ENCODE results near the gene SC5D.

SC5D gene, protein sequence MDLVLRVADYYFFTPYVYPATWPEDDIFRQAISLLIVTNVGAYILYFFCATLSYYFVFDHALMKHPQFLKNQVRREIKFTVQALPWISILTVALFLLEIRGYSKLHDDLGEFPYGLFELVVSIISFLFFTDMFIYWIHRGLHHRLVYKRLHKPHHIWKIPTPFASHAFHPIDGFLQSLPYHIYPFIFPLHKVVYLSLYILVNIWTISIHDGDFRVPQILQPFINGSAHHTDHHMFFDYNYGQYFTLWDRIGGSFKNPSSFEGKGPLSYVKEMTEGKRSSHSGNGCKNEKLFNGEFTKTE

DNA sequence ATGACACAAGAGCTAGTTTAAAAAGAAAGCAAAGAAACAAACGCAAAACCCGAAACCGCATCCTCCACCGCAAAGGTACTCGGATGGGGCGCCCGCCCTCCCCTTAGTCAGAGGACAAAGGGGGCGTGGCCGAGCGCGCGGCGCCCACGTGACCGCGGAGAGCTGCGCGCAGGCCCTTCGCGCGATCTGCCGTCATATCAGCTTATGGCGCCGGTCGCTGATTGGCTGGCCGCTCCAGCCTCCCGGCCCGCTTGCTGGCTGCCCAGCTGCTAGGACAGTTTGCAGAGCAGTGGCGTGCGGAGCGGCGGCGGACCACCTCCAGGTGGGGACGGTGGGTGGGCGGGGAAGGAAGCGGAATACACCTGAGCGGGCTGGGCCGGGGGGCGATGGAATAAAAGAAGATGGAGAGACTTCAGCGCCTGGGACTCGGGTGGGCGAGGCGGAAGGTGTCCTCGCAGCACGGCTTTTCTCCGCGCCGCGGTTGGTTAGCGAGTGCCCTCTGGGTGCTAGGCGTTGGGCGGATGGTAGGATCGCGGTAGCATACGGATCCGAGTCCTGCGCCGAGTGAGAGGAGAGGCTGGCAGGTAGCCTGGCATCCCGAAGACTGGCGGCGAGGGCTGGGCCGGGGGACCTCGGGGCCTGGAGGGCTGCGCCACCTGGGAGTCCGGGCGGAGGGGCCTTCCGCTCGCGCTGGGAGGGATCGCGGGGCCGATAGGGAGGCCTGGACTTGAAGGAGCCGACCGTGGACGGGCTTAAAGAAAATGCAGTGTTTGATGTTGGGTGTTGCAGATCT is at the start of gene SC5D:
Gene SC5D, plus strand, starts transcription at position 277 of the 793 bp plus-strand sequence. CDS start 10,605 bp downstream, outside the sequence.
- DNase-seq: peak; percentile 94

DNA sequence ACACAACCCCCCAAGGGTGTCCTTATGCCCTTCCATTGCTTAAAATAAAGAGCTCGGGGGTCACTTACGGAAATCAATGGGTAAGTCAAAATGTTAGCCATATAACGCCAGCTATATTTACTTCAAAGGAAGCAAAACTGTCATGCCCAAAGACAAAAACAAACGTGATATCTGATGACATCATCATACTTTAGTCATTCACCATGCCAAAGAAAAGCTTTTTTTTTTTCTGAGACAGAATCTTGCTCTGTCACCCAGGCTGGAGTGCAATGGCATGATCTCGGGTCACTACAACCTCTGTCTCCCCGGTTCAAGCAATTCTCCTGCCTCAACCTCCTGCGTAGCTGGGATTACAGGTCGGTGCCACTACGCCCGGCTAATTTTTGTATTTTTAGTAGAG is 47.7 kb upstream of the SC5D start:
- no peak for DNase-seq

DNA sequence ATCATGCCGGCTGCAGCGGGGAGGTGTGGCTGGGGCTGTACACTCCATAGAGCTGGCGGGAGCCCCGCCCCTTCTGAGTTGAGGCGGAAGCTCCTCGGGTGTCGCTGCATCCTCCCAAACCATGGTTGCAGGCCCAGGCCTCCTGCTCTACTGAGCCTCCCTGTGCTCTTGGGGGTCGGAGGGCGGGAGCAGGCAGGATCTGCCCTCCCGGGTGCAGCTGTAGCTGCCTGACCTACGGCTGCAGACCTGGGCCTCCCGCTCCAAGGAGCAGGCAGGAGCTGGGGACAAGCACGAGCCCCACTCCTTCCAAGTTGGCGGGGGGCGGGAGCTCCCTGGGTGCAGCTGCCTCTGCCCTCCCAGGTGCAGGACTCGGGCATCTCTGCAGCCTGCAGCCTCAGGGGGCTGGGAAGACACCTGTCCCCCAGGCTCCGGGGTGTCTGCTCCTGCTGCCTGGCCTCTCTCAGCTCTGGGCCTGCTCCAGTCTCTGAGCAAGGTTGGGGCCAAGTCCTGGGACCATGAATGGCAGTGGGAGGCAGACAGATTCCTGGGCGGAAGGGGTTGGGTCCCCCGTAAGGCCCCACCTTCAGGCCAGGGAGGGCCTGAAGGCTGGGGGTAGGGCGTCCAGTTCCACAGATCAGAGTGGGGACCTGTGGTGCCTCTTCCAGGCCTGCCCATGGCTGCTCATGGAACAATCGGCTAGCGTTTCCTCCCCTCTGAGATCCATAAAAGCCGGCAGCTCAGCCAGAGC is 46.4 kb upstream of the SC5D start:
- DNase-seq: no peak

DNA sequence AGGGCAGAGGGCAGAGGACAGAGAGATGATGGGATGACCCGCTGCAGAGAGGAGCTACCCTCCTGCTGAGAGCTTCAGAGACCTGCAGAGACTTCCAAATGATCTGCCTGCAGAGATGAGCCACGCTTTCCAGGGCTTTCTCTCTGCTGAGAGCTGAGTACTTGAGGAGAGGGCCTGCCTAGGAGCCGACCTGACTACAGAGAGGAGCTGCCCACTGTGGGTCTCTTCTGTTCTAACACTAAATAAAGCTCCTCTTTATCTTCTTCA is 45.9 kb upstream of the SC5D start:
- DNase-seq: no peak

DNA sequence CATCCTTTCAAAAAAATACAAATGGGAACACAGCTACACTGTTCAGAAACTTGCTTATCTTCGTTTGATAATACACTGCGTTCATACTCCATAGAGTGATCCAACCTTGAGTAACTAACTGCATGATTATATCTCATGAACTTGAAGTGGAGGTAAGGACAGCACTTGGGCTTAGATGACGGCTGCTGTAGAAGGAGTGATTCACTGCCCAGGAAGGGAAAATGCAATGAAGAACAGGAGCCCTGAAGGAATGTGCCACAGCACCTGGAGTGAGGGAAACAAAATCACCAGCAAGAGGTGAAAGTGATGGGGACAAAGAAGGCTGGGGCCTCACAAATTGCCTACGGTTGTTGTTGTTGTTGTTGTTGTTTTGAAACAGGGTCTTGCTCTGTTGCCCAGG is 44.1 kb upstream of the SC5D start:
- DNase-seq: no peak

DNA sequence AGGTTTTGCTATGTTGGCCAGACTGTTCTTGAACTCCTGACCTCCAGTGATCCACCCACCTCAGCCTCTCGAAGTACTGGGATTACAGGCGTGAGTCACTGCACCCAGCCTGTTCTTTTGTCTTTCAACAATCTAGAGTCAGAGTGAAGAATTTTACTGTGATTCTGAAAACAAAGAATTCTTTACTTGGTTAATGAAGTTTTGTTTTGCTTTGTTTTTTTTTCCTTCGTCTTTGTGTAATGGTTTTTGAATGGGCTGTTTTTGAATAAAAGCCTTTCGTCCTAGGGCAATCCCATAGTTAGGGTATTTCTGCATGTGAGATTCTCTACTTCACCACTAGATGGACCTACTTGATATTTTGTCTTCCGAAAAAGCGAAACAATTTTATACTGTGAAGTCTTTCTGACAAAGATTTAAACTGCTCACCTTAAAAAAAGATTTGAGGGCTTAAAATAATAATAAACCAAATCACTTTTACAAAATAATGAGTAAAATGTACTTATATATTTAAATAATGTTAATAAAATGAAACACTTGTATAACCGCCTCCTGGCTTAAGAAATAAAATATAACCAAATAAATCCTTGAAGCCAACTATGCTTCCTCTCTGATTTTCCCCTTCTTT is 43.4 kb upstream of the SC5D start:
- DNase-seq: peak; percentile 49

DNA sequence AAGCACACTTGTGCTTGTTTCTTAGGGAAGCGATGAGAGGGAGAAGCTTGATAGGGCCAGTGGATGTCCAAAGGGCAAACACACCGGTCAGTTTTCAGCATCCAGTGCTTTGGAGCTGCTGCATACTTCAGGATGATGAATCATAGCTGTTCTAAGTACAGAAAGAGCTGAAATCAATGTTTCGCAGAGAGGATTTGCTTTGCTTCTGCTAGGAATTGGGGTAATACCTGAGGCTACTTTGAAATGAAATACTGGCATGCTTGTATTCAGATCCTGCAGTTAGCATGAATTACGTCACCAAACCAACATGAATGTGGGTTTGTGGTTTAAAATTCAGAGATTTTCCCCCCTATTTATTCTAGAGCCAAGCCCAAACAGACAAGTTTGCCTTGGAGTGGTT is 41.7 kb upstream of the SC5D start:
- DNase-seq: no peak

DNA sequence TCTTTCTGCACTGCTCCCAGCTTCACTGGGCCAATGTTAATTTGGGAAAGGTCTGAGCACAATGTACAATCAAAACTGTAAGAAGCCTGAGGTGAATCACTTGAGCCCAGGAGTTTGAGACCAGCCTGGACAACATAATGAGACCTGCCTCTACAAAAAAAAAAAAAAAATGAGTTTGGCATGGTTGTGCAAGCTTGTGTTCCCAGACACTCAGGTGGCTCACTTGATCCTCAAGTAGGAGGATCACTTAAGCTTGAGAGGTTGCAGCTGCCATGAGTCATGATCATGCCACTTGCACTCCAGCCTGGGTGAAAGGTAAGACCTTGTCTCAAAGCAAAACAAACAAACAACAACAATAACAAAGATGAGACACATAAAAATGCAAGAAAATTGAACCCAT is 38.6 kb upstream of the SC5D start:
- no peak for DNase-seq

DNA sequence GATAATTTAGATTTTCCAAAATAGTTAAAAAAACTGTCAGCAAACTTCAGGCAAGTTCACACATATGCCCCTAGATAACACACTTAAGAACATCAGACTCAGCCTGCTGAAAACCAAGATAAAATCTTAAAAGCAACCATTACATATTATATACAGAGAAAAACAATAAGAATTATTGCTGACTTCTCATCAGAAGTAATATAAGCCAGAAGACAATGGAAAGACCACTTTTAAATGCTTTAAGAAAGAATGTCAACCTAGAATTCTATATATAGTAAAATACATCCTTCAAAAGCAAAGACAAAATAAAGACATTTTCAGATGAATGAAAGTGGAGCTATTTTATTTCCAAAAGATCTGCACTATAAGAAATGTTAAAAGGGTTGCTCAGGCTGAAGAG is 37.8 kb upstream of the SC5D start:
- no peak for DNase-seq

DNA sequence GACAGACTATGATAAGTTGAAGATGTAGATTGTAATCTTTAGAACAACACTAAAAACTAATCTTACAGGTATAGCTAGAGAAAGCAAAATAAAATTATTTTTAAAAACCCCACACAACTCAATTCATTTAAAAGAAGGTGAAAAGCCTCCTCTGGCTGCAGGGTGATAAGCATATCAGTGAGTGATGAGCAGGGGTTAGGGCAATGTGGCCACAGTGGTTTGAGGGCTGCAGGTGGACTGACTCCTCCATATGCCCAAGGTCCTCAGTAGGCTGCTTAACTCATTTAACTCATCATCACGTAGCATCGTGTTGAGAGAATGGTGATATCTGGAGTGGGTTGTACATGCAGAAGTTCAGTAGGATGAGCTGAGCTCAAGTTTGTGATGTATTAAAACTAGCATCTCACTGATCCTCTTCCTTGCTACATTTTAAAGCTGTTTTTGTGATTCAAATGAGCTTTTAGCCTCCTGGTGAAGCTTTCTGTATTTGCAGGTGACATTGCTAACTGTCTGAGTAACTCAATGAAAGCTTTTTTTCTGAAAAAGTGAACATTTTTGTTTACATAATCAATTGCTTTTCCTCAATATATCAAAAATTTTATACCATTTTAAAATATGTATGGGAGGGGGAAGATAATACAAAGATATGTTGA is 37.0 kb upstream of the SC5D start:
- DNase-seq: no peak

DNA sequence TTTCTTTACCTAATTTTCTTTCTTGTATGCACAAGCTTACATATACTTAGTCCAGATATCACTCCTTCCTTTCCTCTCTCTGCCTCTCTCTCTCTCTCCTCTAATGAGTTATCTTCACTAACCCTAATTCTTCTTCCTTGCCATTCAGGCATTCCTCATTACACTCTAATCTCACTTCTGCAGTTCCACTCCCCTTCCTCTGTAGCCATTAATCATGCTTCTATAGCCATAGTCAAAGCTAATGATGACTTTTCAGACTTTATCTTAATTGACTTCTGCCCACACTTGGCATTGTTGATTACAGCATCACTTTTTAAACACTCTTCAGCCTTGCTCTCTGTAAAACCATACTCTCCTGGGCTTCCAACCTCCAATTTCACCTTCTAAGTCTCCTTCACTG is 35.3 kb upstream of the SC5D start:
- no peak for DNase-seq

DNA sequence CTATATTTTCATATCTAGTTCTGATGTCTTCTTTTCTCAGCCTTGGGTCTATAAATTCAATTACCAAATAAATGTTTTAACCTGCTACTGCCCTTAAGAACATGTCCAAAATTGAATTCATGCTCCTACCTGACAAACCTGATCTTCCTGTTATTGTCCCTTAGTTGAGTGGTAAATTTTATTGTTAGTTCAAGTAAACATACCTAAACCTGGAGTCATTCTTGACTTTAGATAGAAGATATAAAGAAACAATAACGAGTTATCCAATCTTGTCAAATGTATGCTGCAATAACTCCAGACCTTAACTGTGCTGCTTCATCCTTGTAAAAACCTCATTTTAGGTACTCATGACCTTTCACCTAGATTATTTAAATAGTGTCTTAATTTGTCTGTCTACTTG is 34.6 kb upstream of the SC5D start:
- DNase-seq: no peak

DNA sequence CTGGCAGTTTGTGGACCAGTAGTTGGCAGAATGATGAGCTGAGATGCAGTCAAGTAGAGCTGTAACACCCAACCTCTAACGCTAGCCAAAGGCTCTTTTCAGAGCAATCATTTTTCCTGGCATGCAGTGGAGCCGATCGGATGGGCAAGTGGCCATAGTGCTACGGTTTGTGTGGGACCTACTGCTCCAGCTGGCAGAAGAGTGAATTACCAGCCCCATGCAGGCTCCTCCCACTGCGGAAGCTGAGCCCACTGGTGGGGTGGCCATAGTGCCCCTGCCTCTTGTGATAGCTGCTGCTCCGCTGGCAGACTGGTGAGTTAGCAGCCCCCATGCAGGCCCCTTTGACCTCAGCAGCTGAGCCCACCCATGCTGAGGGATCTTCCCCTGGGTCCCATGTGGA is 27.0 kb upstream of the SC5D start:
- no peak for DNase-seq

DNA sequence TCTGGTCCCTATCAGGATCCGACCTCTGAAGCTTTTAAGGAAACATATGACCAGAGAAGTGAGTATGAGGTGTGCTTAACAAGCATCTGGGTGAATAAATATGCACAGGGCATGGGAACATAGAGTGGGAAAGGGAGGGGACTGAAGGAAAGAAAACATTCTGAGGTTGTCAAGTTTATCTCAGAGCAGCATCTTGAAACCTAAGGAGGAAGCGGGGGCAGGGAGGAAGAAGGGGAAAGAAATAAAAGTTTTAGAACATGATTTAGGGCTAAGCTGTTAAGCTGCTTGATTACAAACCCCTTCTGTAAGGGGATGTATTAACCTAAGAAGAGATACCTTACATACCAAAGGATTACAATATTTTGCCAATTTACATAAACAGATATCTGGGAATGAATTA is 24.0 kb upstream of the SC5D start:
- no peak for DNase-seq

DNA sequence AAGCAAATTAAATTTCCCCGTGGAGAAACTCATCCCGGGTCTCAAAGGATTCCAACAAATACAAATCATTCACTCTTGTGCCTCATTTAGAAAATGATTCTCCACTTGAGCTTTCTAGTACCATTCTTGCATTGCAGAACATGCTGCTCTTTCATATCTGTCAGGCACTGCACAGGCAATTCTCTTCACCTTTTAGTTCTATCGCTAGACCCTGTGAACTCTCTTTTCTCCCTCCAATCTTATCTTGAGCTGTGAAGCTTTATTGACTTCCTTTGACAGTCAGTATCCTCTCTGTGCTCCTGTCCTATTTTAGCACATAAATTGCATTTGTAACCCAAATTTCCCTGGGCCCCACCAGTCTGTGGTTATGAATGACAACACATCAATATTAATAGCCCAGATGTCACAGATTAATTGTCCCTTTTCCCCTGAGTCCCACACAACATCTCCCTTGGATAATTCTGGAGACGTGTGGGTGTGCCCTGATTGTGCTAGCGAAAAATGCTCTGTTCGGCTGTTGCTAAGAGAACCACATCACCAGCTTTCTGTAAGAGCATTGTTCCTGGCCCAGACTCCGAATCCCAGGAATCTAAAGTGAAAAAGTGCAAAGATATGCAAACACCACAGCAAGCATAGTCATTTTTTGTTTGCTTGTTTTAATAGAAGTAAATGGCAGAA is 22.4 kb upstream of the SC5D start:
- DNase-seq: no peak

DNA sequence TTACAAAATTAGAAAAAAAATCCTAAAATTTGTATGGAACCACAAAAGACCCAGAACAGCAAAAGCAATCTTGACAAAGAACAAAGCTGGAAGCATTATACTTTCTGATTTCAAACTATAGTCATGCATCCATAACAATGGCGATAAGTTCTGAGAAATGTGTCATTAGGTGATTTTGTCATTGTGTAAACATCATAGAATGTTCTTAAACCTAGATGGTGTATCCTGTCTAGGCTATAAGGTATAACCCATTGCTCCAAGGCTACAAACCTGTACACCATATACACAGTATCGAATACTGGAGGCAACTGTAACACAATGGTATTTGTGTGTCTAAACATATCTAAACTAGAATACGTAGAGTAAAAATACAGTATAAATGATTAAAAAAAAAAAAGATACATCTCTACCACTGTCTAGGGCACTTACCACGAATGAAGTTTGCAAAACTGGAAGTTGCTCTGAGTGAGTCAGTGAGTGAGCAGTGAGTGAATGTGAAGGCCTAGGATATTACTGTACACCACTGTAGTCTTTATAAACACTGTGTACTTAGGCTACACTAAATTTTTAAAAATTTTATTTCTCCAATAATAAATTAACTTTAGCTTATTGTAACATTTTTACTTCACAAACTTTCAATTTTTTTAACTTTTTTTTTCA is 18.1 kb upstream of the SC5D start:
- DNase-seq: no peak

DNA sequence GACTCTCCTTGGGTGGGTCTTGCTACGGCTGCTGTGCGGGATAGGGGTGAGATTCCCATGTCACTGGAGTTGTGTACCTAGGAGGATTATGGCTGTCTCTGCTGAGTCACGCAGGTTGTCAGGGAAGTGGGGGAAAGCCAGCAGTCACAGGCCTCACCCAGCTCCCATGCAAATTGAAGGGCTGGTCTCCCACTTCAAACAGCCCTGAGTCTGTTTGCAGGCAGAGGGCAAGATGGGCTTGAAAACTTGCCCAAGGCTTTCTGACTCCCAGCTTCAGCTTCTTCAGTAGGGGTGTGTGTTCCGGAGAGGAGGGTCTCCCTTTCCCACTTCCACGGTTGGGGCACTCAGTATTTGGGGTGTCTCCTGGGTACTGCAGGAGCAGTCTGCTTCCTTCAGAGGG is 10.9 kb upstream of the SC5D start:
- DNase-seq: no peak

DNA sequence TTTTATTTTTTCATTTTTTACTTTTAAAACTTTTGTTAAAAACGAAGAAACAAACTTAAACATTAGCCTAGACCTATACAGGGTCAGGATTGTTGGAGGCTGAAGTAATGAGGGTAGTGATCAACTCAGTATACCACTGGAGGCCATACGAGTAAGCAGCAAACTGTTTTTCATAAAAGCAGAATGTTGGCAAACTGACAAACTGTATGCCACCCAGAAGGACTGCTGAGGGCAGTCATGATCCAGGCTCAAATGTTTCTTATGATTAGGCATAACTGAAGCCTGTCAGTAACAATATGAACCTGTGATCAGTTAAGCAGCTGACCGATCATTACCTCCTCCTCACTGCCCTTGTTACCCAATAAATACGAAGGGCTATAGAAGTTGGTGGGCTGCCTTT is 10.2 kb upstream of the SC5D start:
- DNase-seq: no peak

DNA sequence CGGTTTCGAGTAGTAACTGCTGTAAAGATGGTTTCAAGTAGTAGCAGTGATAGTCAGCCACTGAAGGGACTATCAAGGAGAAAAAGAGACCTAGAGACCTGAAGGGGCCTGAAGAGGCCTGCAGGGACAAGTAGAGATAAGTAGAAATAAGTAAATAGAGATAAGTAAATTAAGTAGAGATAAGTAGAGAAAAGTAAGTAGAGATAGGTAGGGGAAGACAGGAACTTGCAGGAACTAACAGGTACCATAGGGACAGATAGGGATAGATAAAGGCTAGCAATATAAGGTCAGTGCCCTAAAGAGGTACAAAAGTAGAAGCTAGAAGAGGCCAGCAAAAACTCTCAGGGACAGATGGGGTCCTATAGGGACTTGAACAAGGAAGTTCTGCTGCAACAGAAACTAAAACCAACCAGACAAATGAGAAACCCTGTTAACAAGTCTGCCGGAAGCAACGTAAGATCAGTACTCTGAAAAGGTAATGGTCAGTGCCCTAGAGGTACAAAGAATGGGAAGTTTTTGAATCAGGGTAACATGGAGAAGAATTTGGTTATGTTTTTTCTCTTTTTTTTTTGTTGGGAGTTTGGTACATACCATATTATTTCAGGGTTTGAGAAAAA is 9.6 kb upstream of the SC5D start:
- no peak for DNase-seq

DNA sequence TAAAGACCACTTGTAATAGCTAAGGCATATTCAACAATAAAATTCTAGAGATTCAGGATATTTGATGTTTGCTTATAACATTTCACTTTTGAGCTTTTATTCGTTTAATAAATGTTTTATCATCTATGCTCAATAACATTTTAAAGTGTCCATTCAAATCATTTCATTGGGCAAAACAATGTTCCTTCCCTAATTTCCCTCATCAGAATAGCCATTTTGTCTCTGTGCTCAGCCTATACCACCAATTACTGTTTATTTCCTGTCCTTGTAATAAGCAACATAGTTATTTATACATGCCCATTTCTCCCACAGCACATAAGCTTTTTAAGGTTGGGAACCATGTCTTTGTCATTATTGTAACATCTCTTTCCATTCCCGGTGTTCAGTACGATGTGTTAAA is 1.3 kb upstream of the SC5D start:
- DNase-seq: no peak

DNA sequence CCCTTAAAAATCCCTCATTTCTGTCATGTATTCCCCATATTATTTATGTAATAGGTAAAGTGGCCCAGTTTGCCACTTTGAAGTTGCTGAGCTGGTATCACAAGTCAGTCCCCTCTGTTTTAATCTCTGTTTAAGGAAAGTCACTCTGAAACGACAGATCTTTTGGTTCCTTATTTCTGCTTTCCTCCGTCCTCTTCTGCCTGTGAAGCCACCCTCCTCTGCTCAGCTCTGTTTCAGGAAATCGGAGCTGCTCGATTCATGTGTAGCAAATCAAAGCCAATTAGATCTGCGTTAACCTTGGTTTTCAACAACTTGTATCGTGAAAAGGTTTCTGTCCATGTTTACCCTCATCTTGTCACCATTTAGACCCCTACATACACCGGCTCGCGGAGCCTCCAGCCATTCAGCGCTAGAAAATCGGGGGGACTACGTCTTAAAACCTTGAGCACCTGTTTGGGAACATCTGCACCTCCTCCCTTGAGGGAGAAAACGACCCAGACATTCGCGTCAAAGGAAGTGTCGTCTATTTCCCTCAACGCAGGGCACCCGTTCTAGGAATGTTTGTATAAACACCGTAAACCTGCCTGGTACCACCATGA is 576 bp upstream of the SC5D start:
- no peak for DNase-seq
